ENCODE data around the gene RNASE8. TPM values are rescaled to one million over a fixed set of nuclear protein-coding genes. Genes with fewer than 3 reads are reported as not detected.
A peak's percentile ranks its signal among the peaks of the same experiment; 100 is the strongest.

Gene RNASE8
- total RNA-seq, 1 experiment from 2014 or later, result not detected

GRCh38 chr14:21103411-21103709 is 45.7 kb downstream of the RNASE8 start:
- DNase-seq, result no peak
- Histone ChIP-seq H3K27me3 (no peaks in the 10 kb centered on the region), H3K9me3 (no peaks in the 10 kb centered on the region), H3K4me3 (peak overlapping the region; percentile 52), H3K36me3 (no peaks in the 10 kb centered on the region)

GRCh38 chr14:21103710-21104447 is 46.3 kb downstream of the RNASE8 start:
- Histone ChIP-seq H3K9me3 (no peaks in the 10 kb centered on the region), H3K27me3 (no peaks in the 10 kb centered on the region), H3K36me3 (no peaks in the 10 kb centered on the region), H3K4me3 (peak overlapping the region; percentile 52)
- peak; percentile 92 for DNase-seq

- peak; percentile 60 for DNase-seq
These were observed 46.9 kb downstream of the RNASE8 start for GRCh38 chr14:21104448-21105060.

GRCh38 chr14:21105095-21105494 is 47.5 kb downstream of the RNASE8 start:
- no peak for DNase-seq
- no peaks in the 10 kb centered on the region for H3K36me3 ChIP-seq
- no peaks in the 10 kb centered on the region for H3K27me3 ChIP-seq
- no peak overlapping the region for H3K4me3 ChIP-seq
- H3K9me3 ChIP-seq, result no peaks in the 10 kb centered on the region

More at GRCh38 chr14:21104448-21105060, 46.9 kb downstream of the RNASE8 start:
- no peaks in the 10 kb centered on the region for H3K27me3 ChIP-seq
- peak overlapping the region; percentile 52 for H3K4me3 ChIP-seq
- H3K9me3 ChIP-seq, result no peaks in the 10 kb centered on the region
- no peaks in the 10 kb centered on the region for H3K36me3 ChIP-seq

GRCh38 chr14:21106176-21106497 is 48.5 kb downstream of the RNASE8 start:
- no peak overlapping the region for H3K4me3 ChIP-seq
- no peaks in the 10 kb centered on the region for H3K27me3 ChIP-seq
- H3K9me3 ChIP-seq, result no peaks in the 10 kb centered on the region
- DNase-seq, result no peak
- H3K36me3 ChIP-seq, result no peaks in the 10 kb centered on the region

- no peaks in the 10 kb centered on the region for H3K9me3 ChIP-seq
- H3K27me3 ChIP-seq, result no peaks in the 10 kb centered on the region
- H3K4me3 ChIP-seq, result no peak overlapping the region
- H3K36me3 ChIP-seq, result no peaks in the 10 kb centered on the region
- peak; percentile 59 for DNase-seq
These were observed 49.1 kb downstream of the RNASE8 start for GRCh38 chr14:21106498-21107282.

- Histone ChIP-seq H3K9me3 (no peaks in the 10 kb centered on the region), H3K36me3 (no peaks in the 10 kb centered on the region), H3K4me3 (no peak overlapping the region), H3K27me3 (no peaks in the 10 kb centered on the region)
- DNase-seq, result no peak
These were observed 49.7 kb downstream of the RNASE8 start for GRCh38 chr14:21107283-21107800.

Other genes starting within 250 kb of the RNASE8 start
- gene RNASE3, start 166.4 kb upstream of the RNASE8 start, total RNA-seq (2014; rRNA removed; shearing (Covaris generic); ENCODE audit: low replicate concordance), result not detected in 2 replicates
- gene RNASE2, start 102.3 kb upstream of the RNASE8 start, total RNA-seq (2014; rRNA removed; shearing (Covaris generic); ENCODE audit: low replicate concordance), result not detected in 2 replicates
- gene METTL17, start 67.8 kb upstream of the RNASE8 start, total RNA-seq (2014; rRNA removed; shearing (Covaris generic); ENCODE audit: low replicate concordance), result 46.7 and 72.0 TPM in 2 replicates
- gene SLC39A2, start 58.5 kb upstream of the RNASE8 start, total RNA-seq (2014; rRNA removed; shearing (Covaris generic); ENCODE audit: low replicate concordance), result not detected in 2 replicates
- gene NDRG2, start 32.8 kb upstream of the RNASE8 start, total RNA-seq (2014; rRNA removed; shearing (Covaris generic); ENCODE audit: low replicate concordance), result 17.5 and 51.7 TPM in 2 replicates
- gene TPPP2, start 27.6 kb upstream of the RNASE8 start, total RNA-seq (2014; rRNA removed; shearing (Covaris generic); ENCODE audit: low replicate concordance), result not detected in 2 replicates
- not detected in 2 replicates for gene RNASE13, start 23.0 kb upstream of the RNASE8 start, total RNA-seq (2014; rRNA removed; shearing (Covaris generic); ENCODE audit: low replicate concordance)
- not detected in 2 replicates for gene RNASE7, start 15.5 kb upstream of the RNASE8 start, total RNA-seq (2014; rRNA removed; shearing (Covaris generic); ENCODE audit: low replicate concordance)
- 9.1 and 10.0 TPM in 2 replicates for gene ARHGEF40, start 12.5 kb downstream of the RNASE8 start, total RNA-seq (2014; rRNA removed; shearing (Covaris generic); ENCODE audit: low replicate concordance)
- 14.4 and 33.3 TPM in 2 replicates for gene ZNF219, start 40.8 kb downstream of the RNASE8 start, total RNA-seq (2014; rRNA removed; shearing (Covaris generic); ENCODE audit: low replicate concordance)
- gene TMEM253, start 43.2 kb downstream of the RNASE8 start, total RNA-seq (2014; rRNA removed; shearing (Covaris generic); ENCODE audit: low replicate concordance), result not detected in 2 replicates
- gene OR5AU1, start 98.2 kb downstream of the RNASE8 start, total RNA-seq (2014; rRNA removed; shearing (Covaris generic); ENCODE audit: low replicate concordance), result not detected in 2 replicates
- 994 and 1,287 TPM in 2 replicates for gene HNRNPC, start 211.6 kb downstream of the RNASE8 start, total RNA-seq (2014; rRNA removed; shearing (Covaris generic); ENCODE audit: low replicate concordance)
- not detected in 2 replicates for gene RPGRIP1, start 222.3 kb downstream of the RNASE8 start, total RNA-seq (2014; rRNA removed; shearing (Covaris generic); ENCODE audit: low replicate concordance)

Measured in MG63 (cell line).